Stimulated activated CD4-positive, alpha-beta T cell treated with anti-CD3 and anti-CD28 coated beads, TNF-alpha, amount 100 ng/mL, for 48 hours (primary cell): ENCODE results near the gene LRRFIP1.

Experiments used
- DNase-seq, 3 donors: peaks; one replicate each; pipeline ENCODE4 v3.0.0-alpha.2; 2020; ENCODE audit warnings: low read depth in 3 of 3

The LRRFIP1 gene

GRCh38 chr2:237726401-237726830, 99.0 kb downstream of the LRRFIP1 start:
- no peak for DNase-seq

- DNase-seq, result no peak
Measured at GRCh38 chr2:237727363-237727762, 100.0 kb downstream of the LRRFIP1 start.

GRCh38 chr2:237729681-237730475, 102.5 kb downstream of the LRRFIP1 start:
- DNase-seq, result no peak

- peak; percentile 22 to 46 (median 32) for DNase-seq
Measured at GRCh38 chr2:237731663-237732062, 104.3 kb downstream of the LRRFIP1 start.

- DNase-seq, result no peak
Measured at GRCh38 chr2:237732070-237732469, 104.7 kb downstream of the LRRFIP1 start.

GRCh38 chr2:237732790-237733381, 105.5 kb downstream of the LRRFIP1 start:
- DNase-seq, result no peak

- no peak for DNase-seq
Measured at GRCh38 chr2:237733677-237734300, 106.4 kb downstream of the LRRFIP1 start.

GRCh38 chr2:237734905-237735623, 107.7 kb downstream of the LRRFIP1 start:
- DNase-seq, result no peak

GRCh38 chr2:237735798-237736197, 108.4 kb downstream of the LRRFIP1 start:
- no peak for DNase-seq

GRCh38 chr2:237736783-237737182, 109.4 kb downstream of the LRRFIP1 start:
- no peak for DNase-seq

- DNase-seq, result no peak
Measured at GRCh38 chr2:237737196-237737865, 109.9 kb downstream of the LRRFIP1 start.

- DNase-seq, result no peak
Measured at GRCh38 chr2:237738255-237738654, 110.9 kb downstream of the LRRFIP1 start.

GRCh38 chr2:237739101-237739500, 111.7 kb downstream of the LRRFIP1 start:
- DNase-seq, result no peak

GRCh38 chr2:237742191-237742590, 114.8 kb downstream of the LRRFIP1 start:
- no peak for DNase-seq

- DNase-seq, result no peak
Measured at GRCh38 chr2:237742614-237743013, 115.2 kb downstream of the LRRFIP1 start.

GRCh38 chr2:237743024-237743423, 115.6 kb downstream of the LRRFIP1 start:
- no peak for DNase-seq

GRCh38 chr2:237743561-237744269, 116.3 kb downstream of the LRRFIP1 start:
- no peak for DNase-seq

- DNase-seq, result no peak
Measured at GRCh38 chr2:237744270-237744612, 116.9 kb downstream of the LRRFIP1 start.

GRCh38 chr2:237744613-237745249, 117.3 kb downstream of the LRRFIP1 start:
- DNase-seq, result peak; percentile 34 to 68 (median 63)

GRCh38 chr2:237745250-237745613, 117.8 kb downstream of the LRRFIP1 start:
- no peak for DNase-seq
